GM10266 (cell line): ENCODE results near the gene PDE7B.

ENCODE experiments used
- DNase-seq: peaks from one replicate; pipeline ENCODE4 v3.0.0; 2012; ENCODE audit errors: extremely low spot score
- CTCF ChIP-seq: IDR thresholded peaks from 2 replicates; pipeline ENCODE4 v1.5.1; 2012; ENCODE audit warnings: mild to moderate bottlenecking, low read depth; ENCODE audit not compliant: control insufficient read depth, insufficient read depth; ENCODE audit errors: missing control alignments

Gene PDE7B

GRCh38 chr6:136011475-136011874, 160.0 kb downstream of the PDE7B start:
- DNase-seq, result no peak
- no peak for TF ChIP-seq CTCF

GRCh38 chr6:136012198-136012887, 160.8 kb downstream of the PDE7B start:
- no peak for DNase-seq
- no peak for TF ChIP-seq CTCF

- no peak for DNase-seq
- no peak for TF ChIP-seq CTCF
These were observed 161.4 kb downstream of the PDE7B start for GRCh38 chr6:136012943-136013342.

- no peak for TF ChIP-seq CTCF
- no peak for DNase-seq
These were observed 163.2 kb downstream of the PDE7B start for GRCh38 chr6:136014454-136015437.

- no peak for TF ChIP-seq CTCF
These were observed 164.0 kb downstream of the PDE7B start for GRCh38 chr6:136015531-136015930.

GRCh38 chr6:136016228-136017225, 165.0 kb downstream of the PDE7B start:
- no peak for DNase-seq
- TF ChIP-seq CTCF, result no peak

More at GRCh38 chr6:136015531-136015930, 164.0 kb downstream of the PDE7B start:
- no peak for DNase-seq
